Measurements from ENCODE around the gene TRAF5.

- TF ChIP-seq CTCF (IDR thresholded peaks at IDR 0.05; ENCODE audit: extremely low read depth in 1 of 2, insufficient read depth in 1 of 2, low read depth in 1 of 2, low read length in 2 of 2) (no peak), EZH2 (IDR thresholded peaks at IDR 0.05; ENCODE audit: borderline replicate concordance, low read depth, low read length, severe bottlenecking) (no peak), POLR2AphosphoS5 (IDR thresholded peaks at IDR 0.05; ENCODE audit: insufficient read depth, low read depth, low read length) (no peak), POLR2A (IDR thresholded peaks at IDR 0.05; ENCODE audit: low read depth, low read length) (no peak), MAX (IDR thresholded peaks at IDR 0.05; ENCODE audit: insufficient read depth, insufficient read length) (no peak), JUN (IDR thresholded peaks at IDR 0.05; ENCODE audit: borderline replicate concordance, insufficient read depth, insufficient read length, low read depth) (no peak), FOS (IDR thresholded peaks at IDR 0.05; ENCODE audit: borderline replicate concordance, insufficient read depth, low read length) (no peak), GATA2 (IDR thresholded peaks at IDR 0.05; ENCODE audit: insufficient read depth, insufficient read length, low read depth, low read length) (no peak), MYC (IDR thresholded peaks at IDR 0.05; ENCODE audit: low read depth, low read length) (no peak)
Measured at GRCh38 chr1:211324992-211325775, 1.4 kb upstream of the TRAF5 start.

Measured in endothelial cell of umbilical vein (primary cell).